ENCODE measurements around the gene DNAH14. TPM values are rescaled to one million over a fixed set of nuclear protein-coding genes. Genes with fewer than 3 reads are reported as not detected.

Gene DNAH14
- total RNA-seq, 1 experiment from 2014 or later = 33.2 TPM

DNA sequence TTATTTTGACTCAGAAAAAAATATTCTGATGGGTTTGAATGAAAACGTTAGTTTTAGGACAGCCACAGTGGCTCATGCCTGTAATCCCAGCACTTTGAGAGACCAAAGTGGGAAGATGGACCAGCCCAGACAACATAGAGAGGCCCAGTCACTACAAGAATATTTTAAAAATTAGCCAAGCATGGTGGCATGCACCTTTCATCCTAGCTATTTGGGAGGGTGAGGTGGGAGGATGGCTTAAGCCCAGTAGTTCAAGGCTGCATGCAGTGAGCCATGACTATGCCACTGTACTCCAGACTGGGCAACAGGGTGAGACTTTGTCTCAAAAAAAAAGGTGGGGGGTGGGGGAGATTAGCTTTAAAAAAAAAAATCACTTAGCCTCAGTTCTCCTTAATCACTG is 370.9 kb downstream of the DNAH14 start:
- H3K79me2 ChIP-seq (ENCODE audit: insufficient read depth, low read length) = no peaks in the 10 kb centered on the region
- H3K4me3 ChIP-seq (replicated peaks in 1 of 2; ENCODE audit: low read depth in 1 of 2, low read length in 2 of 2) = no peak overlapping the region
- H3K4me1 ChIP-seq (ENCODE audit: control insufficient read depth in 1 of 2, insufficient read depth in 2 of 2, low read length in 2 of 2) = no peaks in the 10 kb centered on the region
- BruUV-seq (replicated peaks) = no TSS peak
- no peaks in the 10 kb centered on the region for H3K9me3 ChIP-seq (ENCODE audit: control insufficient read depth in 1 of 2, insufficient read depth in 1 of 2, low read depth in 1 of 2, low read length in 2 of 2)
- CTCF ChIA-PET = no interaction called here
- ATAC-seq = no peak
- no peak overlapping the region for H3K27ac ChIP-seq (ENCODE audit: low read depth, low read length)
- intact Hi-C loops (cut with micrococcal nuclease) = no loop called here
- H3K4me2 ChIP-seq (ENCODE audit: low read length) = no peak overlapping the region
- POLR2A ChIA-PET = no interaction called here
- no peak overlapping the region for H2AFZ ChIP-seq (ENCODE audit: low read depth, low read length, poor library complexity, severe bottlenecking)
- TF ChIP-seq EZH2 (IDR thresholded peaks at IDR 0.05) = no peak
- TF ChIP-seq, protein P1, sequence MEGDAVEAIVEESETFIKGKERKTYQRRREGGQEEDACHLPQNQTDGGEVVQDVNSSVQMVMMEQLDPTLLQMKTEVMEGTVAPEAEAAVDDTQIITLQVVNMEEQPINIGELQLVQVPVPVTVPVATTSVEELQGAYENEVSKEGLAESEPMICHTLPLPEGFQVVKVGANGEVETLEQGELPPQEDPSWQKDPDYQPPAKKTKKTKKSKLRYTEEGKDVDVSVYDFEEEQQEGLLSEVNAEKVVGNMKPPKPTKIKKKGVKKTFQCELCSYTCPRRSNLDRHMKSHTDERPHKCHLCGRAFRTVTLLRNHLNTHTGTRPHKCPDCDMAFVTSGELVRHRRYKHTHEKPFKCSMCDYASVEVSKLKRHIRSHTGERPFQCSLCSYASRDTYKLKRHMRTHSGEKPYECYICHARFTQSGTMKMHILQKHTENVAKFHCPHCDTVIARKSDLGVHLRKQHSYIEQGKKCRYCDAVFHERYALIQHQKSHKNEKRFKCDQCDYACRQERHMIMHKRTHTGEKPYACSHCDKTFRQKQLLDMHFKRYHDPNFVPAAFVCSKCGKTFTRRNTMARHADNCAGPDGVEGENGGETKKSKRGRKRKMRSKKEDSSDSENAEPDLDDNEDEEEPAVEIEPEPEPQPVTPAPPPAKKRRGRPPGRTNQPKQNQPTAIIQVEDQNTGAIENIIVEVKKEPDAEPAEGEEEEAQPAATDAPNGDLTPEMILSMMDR (IDR thresholded peaks at IDR 0.05 in 2 of 3, conservative IDR thresholded peaks at IDR 0.05 in 1 of 3; ENCODE audit: borderline replicate concordance in 1 of 3, insufficient read depth in 1 of 3, low read depth in 2 of 3, low read length in 2 of 3) = no peak
- TF ChIP-seq EZH2phosphoT487 (IDR thresholded peaks at IDR 0.05; ENCODE audit: borderline replicate concordance) = no peak
- TF ChIP-seq YY1 (IDR thresholded peaks at IDR 0.05; ENCODE audit: extremely low read depth, insufficient replicate concordance, low read depth, low read length) = no peak
- TF ChIP-seq, protein P2, sequence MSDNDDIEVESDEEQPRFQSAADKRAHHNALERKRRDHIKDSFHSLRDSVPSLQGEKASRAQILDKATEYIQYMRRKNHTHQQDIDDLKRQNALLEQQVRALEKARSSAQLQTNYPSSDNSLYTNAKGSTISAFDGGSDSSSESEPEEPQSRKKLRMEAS (IDR thresholded peaks at IDR 0.05) = no peak
- TF ChIP-seq SRF (IDR thresholded peaks at IDR 0.05; ENCODE audit: low read depth) = no peak
- no peak for TF ChIP-seq CEBPB (IDR thresholded peaks at IDR 0.05; ENCODE audit: low read depth)
- TF ChIP-seq, protein P3, sequence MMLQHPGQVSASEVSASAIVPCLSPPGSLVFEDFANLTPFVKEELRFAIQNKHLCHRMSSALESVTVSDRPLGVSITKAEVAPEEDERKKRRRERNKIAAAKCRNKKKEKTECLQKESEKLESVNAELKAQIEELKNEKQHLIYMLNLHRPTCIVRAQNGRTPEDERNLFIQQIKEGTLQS (IDR thresholded peaks at IDR 0.05) = no peak
- no peak for TF ChIP-seq RAD21 (IDR thresholded peaks at IDR 0.05; ENCODE audit: low read depth)
- no peak for TF ChIP-seq TCF7L2 (IDR thresholded peaks at IDR 0.05; ENCODE audit: borderline replicate concordance, extremely low read depth, insufficient read depth, insufficient read length)
- no peak for TF ChIP-seq POLR2A (IDR thresholded peaks at IDR 0.05; ENCODE audit: borderline replicate concordance, extremely low read depth, insufficient read depth, insufficient read length)
- TF ChIP-seq ZFX (IDR thresholded peaks at IDR 0.05) = no peak
- no peaks in the 10 kb centered on the region for H3K27me3 ChIP-seq (ENCODE audit: insufficient read depth, low read length)
- RAD21 ChIA-PET (ENCODE audit: low non-redundant PET in 1 of 2, low total read pairs in 2 of 2, uncharacterized antibody in 2 of 2, unreplicated experiment in 2 of 2) = no interaction called here
- no peaks in the 10 kb centered on the region for H3K9me2 ChIP-seq (ENCODE audit: insufficient read depth)
- no peak for DNase-seq (ENCODE audit: low read depth, low spot score)
- H3K36me3 ChIP-seq (ENCODE audit: control insufficient read depth in 1 of 2, insufficient read depth in 2 of 2, low read length in 2 of 2) = no peaks in the 10 kb centered on the region
- no peak overlapping the region for H3K9ac ChIP-seq (ENCODE audit: low read length)
- H4K20me1 ChIP-seq (ENCODE audit: insufficient read depth) = no peaks in the 10 kb centered on the region
